Fibroblast of skin of right quadriceps (primary cell): ENCODE results near the gene HSBP1.

Experiments
- DNase-seq: peaks from one replicate; pipeline ENCODE4 v3.0.0-alpha.2; 2013

The HSBP1 gene

DNA sequence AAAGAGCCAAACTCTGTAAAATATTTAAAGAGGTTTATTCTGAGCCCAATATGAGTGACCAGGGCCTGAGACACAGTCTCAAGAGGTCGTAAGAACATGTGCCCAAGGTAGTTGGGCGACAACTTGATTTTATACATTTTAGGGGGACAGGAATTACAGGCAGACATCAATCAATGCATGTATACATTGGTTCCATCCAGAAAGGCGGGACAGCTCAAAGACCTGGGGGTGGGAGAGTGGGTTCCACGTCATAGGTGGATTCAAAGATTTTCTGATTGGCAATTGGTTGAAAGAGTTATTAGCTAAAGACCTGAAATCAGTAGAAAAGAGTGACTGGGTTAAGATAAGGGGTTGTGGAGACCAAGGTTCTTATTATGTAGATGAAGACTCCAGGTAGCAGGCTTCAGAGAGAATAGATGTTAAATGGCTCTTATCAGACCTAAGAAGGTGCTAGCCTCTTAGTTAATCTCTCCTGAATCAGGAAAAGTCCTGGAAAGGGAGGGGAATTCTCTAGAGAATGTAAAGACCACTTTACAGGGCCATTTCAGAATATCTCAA, 32.4 kb downstream of the HSBP1 start:
- no peak for DNase-seq

DNA sequence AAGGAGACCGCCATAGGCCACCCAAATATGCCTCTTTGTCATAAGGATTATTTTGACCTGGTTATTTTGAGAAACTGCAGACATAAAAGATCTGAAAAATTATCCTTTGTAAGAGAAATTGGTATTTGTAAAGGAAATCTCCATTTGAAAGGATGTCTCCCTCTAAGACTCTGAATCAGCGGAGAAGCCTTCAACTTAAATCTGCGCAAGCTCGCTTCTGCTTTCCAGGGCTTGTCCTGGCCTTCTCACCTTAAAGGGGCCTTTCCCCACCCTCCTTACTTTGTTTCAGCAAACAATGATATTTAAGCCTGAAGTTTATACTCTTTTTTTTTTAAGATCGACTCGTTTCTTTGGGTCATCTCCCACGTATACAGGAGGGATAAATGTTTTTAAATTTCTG, 34.5 kb downstream of the HSBP1 start:
- DNase-seq: no peak

DNA sequence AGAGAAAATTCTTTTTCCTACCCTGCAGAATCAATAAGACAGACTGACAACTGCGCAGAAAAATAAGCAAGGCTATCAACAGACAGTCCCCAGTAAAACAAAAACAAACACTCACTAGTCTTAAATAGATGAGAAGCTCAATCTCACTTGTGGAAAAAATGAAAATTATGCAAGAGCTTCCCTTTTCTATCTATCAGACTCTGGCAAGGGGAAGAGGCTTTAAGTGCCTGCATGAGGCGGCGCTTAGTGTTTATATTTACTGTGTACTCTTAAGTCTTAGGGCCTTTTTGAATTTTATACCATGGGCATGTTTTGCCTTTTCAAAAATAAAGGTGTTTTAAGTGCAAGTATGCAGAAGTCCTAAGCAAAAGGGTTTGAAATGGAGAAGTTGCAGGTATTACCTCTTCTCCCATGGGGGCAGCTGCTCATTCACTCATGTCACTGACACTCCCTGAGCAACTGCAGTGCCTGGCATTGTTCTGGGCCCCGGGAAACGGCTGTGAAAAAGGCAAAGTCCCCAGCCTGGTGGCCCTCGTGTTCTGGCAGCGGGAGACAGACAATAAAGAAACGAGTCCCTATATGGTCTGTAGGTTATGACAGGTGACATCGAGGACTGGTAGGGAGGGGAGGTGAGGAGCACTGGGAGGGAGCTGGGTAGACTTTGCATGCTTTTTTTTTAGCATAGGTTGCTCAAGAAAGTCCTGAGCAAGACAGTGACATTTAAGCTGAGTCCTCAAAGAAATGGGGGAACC, 35.2 kb downstream of the HSBP1 start:
- DNase-seq: no peak

DNA sequence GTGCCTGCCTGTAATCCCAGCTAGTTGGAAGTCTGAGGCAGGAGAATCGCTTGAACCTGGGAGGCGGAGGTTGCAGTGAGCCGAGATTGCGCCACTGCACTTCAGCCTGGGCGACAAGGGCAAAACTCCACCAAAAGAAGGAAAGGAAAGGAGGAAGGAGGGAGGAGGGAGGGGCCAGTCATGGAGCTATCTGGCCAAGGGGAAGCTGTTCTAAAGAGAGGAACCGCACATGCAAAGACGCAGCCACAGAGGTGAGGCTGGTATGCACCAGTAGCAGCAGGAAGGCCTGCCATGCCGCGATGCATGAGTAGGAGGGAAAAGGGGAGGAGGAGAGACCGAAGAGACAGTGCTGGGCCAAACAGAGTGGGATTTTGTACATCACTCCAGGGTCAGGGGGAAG, 35.9 kb downstream of the HSBP1 start:
- DNase-seq: no peak

DNA sequence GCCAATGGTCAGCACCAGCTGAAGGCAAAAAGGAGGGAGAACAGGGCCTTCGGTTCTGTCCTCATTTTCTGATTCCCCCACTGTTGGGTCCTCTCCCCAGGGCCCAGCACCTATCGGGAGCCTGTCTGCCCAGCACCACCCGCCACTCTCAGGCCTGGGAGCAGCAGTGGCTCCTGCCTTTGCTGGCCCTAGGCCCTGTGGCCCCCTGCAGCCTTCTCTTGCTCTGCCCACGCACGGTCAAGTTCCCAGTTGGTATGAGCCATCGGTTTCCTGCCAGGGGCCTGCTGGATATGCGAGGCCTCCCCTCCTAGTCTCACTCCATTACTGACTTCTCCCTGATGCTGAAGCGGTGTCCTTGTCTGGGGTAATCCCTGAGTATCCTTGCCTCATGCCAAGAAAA, 37.5 kb downstream of the HSBP1 start:
- DNase-seq: no peak

DNA sequence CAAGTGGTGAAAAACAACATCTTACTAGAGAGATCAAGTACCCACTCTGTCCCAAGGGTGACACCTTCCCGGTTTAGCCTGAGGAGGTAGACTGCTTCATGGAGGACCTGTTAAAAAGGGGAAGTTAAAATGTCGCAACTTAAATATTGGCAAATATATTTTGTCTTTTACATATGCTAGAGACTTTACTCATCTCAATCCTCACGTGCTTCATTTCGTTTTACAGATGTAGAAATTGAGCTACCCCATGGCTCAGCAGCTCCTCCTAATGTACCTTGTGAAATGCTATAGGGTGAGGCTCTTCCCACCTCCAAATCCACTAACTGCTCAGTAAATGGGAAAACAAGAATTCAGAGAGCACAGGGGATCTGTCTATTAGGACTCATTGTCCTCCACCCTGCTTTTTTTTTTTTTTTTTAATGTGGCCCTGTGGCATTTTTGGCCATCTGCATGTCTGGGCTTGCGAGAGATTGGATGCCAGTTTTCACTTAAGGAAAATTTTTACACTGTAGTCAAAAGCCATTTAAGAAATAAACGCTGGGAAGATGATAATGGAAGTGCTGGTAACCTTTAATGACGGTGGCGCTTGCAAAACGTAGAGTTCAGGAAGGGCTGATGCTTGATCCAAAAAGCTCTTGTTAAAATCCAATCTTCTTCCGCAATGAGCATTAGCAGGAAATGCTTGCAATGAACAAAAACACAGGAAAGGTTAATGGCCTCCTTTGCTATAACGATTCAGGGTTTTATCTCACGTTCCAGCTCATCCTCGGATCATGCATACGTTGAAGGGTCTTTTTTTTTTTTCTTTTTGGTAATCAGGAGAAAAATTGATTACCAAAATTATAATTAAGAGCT, 39.8 kb downstream of the HSBP1 start:
- no peak for DNase-seq

DNA sequence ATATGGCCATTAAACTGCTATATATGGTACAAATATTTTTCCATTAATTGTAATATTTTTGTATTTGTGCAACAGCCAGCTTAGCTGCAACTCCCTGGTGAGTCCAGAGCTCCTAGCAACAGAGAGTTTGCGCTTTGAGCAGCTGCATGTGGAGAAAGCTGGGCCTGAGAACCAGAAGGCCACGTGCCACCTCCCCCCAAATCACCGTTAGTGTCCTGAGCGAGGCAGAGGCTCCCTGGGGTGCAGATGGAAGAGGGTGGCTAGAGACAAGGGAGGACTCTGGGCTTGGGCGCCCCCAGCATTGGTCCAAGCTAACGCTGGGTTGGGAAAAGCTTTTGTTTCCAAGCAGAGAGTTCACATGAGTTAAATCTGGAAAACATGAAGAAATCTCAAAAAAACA, 41.6 kb downstream of the HSBP1 start:
- DNase-seq: no peak

DNA sequence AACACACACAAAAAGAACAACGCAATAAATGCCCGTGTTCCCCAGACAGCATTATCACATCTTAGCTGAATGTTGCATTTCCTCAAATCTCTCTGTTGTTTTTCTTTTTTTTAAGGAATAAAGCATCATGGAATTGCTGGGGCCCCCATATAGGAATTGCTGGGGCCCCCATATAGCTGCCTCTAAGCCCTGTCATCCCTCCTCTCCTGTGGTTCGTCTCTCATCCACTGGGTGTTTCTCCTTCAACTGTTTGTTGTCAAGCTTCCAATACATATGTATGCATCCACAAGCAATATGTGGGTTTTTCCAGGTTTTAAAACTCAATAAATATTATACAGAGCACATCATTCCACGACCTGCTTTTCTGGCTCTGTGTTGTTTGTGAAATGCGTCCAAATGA, 43.2 kb downstream of the HSBP1 start:
- no peak for DNase-seq

DNA sequence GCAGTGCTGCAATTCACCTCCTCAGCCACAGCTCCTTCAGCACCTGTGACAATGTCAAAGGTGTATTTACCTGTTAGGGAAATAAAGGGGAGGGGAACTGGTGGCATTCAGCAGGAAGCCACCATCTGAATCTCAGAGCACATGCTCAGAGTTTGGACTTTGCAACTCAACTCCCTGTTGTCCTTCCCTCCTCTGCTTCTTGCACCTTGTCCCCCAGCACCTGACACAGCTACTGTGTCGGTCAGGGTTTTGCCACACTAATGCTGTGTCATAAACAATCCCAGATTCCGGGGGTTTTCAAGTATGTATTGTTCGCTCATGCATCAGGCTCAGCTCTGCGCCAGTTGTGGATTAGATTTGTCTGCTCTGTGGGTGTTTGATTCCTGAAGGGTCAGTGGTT, 43.7 kb downstream of the HSBP1 start:
- DNase-seq: no peak

DNA sequence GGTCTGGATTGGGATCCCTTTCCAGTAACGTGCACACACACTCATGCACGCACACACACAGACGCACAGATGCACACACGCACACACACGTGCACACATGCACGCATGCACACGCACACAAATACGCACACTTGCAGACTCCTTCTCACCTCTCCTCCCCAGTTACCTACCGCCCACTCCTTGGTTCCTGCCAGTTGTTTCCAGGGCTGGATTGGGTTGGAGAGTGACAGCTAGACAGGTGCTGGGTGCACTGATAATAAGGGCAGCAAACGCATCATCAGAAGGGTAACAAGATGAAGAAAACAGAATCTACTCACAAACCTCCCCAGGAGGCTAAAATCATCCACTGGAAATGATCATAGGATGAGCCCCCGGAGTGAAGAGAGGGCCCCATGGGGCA, 45.0 kb downstream of the HSBP1 start:
- no peak for DNase-seq

DNA sequence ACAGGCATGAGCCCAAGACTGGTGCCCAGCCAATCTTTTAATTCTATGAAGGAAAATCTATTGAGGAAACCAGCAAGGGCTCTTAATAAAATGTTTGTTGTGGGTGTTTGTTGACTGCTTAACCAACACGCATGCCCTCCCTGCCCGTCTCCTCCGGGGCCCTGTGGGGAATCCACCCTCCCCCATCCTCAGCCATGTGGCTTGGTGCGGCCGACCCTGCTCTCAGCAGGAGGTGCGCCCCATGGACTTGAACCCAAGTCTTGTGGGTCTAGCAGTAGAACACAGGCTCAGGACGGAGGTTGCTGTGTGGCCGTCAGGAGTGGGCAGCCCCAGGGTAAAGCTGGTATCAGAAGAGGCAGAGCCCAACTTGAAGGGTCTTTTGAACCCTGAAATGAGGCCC, 46.1 kb downstream of the HSBP1 start:
- DNase-seq: no peak

DNA sequence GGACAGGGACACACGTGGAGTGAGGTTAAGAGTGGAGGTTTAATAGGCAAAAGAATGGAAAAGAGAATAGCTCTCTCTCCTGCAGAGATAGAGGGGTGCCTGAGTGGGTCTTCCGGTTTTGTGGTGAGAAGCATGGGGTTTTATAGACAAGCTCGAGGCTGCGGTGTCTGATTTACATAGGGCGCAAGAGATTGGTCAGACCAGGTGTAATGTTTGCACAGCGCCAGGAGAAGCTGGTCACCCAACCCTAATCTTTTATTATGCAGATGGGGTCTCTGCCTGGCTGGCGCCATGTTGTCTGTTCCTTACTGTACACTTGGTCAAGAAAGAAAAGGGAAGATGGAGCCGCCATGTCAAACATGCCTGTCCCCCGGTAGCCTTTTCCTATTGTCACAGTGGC, 46.6 kb downstream of the HSBP1 start:
- DNase-seq: no peak

DNA sequence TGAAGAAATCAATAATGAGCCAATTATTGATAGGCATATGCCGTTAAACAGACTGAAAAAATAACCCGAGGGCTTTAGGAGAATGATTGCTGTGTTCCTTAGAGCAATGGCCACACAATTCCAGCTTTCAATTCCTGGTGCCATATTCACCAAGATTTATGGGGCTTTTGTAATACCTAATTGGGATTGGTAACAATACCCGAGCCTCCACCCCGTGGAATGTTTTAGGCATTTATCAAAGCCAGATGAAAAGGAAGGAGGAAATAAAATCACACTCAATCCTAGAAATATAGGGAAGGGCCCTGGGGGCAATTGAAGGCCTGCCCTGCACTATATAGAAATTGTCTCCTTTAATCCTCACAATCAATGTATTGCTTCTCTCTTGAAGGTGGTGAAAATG, 49.0 kb downstream of the HSBP1 start:
- DNase-seq: no peak

DNA sequence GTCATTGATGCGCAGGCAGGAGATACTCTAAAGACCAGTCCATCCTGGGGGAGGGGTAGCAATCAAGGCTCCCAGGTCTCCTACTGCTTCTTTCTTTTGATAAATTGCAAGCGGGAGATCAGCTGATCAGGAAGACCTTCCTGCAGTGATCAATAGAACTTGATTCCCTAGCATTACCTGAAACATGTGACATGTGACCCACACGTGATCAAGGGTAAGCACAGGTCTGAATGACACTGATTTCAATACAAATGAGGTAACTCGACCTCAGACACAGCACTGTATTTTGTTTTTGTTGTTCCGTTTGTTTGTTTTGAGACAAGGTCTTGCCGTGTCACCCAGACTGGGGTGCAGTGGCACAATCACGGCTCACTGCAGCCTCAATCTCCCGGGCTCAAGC, 51.5 kb downstream of the HSBP1 start:
- no peak for DNase-seq

DNA sequence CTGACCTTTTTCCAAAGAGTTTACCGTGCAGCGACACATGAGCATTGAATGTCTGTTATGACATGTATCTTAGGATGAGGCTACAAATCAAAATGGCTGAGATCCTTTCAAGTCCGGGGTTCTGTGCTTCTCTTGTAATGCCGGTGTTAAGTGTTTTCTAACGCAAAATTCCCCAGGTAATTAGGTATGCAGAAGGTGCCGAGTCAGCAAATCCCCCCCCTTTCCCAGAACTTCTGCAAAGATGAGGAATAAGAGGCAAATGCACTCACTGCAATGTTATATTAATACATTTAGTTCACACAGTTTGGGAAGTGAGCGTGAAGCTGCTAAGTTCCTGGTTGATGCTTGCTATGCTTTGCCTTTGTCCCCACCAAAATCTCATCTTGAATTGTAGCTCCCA, 54.9 kb downstream of the HSBP1 start:
- DNase-seq: no peak

DNA sequence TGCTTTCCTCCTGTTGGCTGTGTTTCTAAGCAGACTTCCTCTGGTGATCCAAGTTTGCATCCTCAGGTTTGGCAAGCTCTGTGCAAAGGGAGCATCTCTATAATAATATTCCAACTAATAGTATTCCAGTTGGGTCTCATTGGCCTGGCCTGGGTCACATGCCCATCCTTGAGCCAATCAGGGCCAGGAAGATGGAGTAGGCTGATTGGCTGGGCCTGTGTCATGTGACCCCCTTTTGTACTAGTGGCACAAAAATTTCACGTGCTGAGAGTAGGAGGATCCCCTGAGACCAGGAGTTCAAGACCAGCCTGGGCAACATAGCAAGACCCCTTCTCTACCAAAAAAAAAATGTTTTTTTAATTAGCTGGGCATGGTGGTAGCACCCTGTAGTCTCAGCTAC, 55.9 kb downstream of the HSBP1 start:
- no peak for DNase-seq
